Measurements from ENCODE around the gene MINAR1. TPM values are rescaled to one million over a fixed set of nuclear protein-coding genes. Genes with fewer than 3 reads are reported as not detected.
"Not testable (repeated sequence)": the region's sequence is repeated elsewhere in the genome, so short reads cannot be mapped to it uniquely, and the experiment has no call there.

MINAR1 gene
- total RNA-seq, 1 donor from 2014 or later = 0.30 TPM

DNA sequence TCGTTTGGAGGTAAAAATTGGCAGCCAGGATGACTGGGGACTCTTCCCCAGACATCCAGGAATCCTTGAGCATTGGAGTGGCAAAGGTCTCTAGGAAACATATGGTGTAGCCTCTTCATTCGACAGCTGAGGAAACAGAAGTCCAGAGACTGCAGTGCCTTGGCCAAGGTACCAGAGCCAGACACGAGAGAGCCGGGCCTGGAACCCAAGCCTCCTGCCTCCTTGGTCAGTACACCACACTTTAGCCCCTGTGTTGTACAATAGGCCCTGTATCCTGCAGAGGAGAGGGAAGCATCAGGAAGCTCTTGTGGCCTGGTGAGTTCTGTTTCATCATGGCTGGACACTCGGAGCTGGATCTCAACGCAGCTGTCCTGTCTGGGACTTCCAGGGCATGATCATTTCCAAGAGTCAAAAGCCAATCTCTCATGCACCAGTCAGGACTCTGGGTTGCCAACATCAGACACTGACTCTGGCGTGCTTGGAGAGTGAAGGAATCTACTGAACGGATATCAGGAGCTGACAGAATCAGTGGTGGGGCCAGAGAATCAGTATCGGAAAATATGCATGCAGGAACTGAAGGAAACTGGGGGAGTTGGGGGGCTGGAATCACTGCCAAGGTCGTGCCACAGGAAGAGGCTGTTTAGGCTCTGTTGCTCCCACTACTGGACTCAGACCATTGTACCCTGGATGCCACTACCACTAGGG, 6.4 kb upstream of the MINAR1 start:
- H3K9me3 ChIP-seq = no peaks in the 10 kb centered on the region
- no peaks in the 10 kb centered on the region for H3K36me3 ChIP-seq
- ATAC-seq (no peak), DNase-seq (no peak)
- H3K27ac ChIP-seq = no peak overlapping the region
- H3K4me1 ChIP-seq = no peaks in the 10 kb centered on the region
- H3K4me3 ChIP-seq = no peak overlapping the region
- TF ChIP-seq, protein P1, sequence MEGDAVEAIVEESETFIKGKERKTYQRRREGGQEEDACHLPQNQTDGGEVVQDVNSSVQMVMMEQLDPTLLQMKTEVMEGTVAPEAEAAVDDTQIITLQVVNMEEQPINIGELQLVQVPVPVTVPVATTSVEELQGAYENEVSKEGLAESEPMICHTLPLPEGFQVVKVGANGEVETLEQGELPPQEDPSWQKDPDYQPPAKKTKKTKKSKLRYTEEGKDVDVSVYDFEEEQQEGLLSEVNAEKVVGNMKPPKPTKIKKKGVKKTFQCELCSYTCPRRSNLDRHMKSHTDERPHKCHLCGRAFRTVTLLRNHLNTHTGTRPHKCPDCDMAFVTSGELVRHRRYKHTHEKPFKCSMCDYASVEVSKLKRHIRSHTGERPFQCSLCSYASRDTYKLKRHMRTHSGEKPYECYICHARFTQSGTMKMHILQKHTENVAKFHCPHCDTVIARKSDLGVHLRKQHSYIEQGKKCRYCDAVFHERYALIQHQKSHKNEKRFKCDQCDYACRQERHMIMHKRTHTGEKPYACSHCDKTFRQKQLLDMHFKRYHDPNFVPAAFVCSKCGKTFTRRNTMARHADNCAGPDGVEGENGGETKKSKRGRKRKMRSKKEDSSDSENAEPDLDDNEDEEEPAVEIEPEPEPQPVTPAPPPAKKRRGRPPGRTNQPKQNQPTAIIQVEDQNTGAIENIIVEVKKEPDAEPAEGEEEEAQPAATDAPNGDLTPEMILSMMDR (IDR thresholded peaks at IDR 0.05) = no peak
- intact Hi-C loops (cut with DNase I) = no loop called here
- H3K27me3 ChIP-seq (ENCODE audit: low read depth) = peaks cover 26% of the 10 kb centered on the region

DNA sequence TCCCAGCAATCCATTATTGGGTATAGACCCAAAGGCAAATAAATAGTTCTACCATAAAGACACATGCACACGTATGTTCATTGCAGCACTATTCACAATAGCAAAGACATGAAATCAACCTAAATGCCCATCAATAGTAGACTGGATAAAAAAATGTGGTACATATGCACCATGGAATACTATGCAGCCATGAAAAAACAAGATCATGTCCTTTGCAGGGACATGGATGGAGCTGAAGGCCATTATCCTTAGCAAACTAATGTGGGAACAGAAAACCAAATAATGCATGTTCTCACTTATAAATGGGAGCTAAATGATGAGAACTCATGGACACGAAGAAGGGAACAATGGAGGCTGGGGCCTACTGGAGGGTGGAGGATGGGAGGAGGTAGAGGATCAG, 5.2 kb upstream of the MINAR1 start:
- H3K27me3 ChIP-seq (ENCODE audit: low read depth) = peaks cover 37% of the 10 kb centered on the region
- H3K27ac ChIP-seq; H3K9me3 ChIP-seq; ATAC-seq; H3K4me3 ChIP-seq; H3K4me1 ChIP-seq; H3K36me3 ChIP-seq; intact Hi-C loops (cut with DNase I); DNase-seq: not testable (repeated sequence)

DNA sequence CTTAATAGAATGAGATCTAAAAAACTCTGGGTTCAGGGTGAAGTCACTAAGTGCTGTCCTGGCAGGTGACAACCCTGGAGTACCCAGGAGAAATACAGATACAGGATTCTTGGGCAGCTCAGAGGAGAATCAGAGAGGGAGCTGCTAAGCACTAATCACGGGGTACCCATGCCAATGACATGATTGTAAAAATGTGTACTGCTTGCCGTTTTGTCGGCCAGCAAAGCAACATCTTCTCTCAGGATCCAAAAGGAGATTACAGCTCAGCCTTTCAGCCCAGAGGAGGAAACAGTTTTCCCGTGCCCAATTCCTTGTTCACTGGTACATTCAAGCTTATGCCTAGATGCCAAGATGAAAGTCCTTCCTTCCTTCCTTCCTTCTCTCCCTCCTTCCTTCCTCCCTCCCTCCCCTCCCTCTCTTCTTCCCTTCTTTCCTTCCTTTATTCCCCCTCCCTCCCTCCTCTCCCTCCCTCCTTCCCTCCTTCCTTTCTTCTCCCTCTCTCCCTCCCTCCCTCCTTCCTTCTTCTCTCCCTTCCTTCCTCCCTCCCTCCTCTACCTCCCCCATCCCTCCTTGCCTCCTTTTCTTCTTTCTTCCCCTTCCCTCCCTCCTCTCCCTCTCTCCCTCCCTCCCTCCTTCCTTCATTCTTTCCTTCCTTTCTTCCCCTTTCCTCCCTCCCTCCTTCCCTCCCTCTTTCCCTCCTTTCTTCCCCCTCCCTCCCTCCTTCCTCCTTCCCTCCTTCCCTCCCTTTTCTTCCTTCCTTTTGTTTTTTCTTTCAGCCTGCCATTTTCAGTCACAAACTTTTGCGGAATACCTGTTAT, 4.1 kb upstream of the MINAR1 start:
- DNase-seq (no peak), ATAC-seq (no peak)
- TF ChIP-seq, protein P1 (IDR thresholded peaks at IDR 0.05) = no peak
- intact Hi-C loops (cut with DNase I) = no loop called here
- peaks cover 48% of the 10 kb centered on the region for H3K27me3 ChIP-seq (ENCODE audit: low read depth)
- no peak overlapping the region for H3K27ac ChIP-seq
- no peaks in the 10 kb centered on the region for H3K36me3 ChIP-seq
- peaks cover 16% of the 10 kb centered on the region for H3K4me1 ChIP-seq
- H3K9me3 ChIP-seq = no peaks in the 10 kb centered on the region
- H3K4me3 ChIP-seq = no peak overlapping the region

DNA sequence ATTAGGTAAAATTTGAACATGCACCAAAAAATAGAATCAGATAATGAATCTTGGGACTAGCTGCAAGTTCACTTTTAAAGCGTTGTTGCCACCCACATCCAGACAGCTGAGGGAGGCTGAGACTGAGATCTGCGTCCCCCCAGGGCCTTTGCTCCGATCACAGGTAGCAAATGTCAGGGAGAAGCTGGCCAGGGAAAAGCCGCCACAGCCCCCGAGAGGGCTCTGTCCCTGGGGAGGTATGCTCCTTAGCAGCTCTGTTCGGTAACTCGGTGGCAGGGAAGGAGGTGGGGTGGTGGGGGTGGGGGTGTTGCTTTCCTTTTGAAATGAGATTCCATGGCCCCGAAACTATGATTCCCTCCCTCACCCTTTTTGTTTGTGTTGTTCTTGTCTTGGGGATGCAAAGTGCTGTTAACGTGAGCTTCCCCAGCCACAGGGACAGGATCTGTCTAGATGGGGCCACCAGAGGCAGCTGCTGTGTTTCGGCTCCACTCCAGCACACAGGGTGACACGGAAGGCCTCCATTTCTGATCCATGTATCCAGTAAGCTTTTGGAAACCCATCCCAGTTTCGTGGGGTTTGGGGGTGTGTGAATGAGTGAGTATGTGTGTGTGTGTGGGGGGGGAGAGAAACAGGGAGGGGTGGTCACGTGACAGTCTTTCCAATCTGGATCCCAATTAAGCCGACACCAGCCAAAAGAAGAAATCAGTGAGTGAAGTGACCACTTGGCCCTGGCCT, 1.1 kb upstream of the MINAR1 start:
- no peak for ATAC-seq
- H3K4me3 ChIP-seq = peak overlapping the region; percentile 42

DNA sequence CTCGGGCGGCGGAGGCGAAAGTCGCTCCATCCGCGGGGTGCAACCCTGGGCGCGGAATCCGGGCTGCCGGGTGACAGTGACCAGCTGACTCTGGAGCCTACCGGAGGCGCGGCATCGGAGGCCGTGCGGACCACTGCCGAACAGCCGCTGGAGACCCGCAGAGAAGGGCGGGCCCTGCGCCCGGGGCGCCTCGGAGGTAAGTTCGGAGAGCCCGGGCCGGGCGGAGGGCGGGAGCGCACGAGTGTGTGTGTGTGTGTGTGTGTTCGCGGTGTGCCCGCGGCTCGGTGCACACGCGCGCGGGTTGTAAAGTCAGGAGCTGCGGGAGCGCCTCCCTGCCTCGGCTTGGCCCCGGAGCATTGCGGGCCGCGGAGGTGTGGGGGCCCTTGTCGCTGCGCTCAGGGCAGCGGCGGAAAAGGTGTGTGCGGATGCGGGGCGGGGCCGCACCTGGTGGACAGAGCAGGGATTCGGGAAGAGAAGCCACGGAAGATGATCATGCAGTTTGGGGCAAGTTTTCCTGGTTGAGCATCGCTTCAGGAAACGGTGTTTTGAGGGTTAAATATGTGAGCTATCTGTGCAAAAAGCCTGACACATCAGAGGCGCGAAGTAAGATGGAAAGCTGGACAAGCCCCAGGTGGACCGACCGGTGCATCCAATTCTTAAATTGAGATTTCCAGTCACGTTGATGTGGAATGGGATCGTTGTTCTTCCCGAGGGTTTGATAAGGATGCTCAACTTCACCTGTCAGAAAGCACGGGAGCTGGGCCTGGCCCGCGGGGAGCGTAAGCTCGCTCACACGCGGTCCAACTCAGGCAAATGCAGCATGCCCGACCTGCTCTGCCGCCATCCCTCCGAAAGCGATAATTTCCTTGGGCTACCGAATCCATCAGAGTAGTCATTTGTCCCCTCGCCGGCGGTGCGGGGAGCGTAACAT, 474 bp downstream of the MINAR1 start:
- intact Hi-C loops (cut with DNase I) = no loop called here
- H3K4me1 ChIP-seq = peaks cover 16% of the 10 kb centered on the region
- peak overlapping the region; percentile 42 for H3K4me3 ChIP-seq
- no peak overlapping the region for H3K27ac ChIP-seq
- peak in 1 of 2 donors; percentile 51 for ATAC-seq
- no peak for DNase-seq
- peaks cover 70% of the 10 kb centered on the region for H3K27me3 ChIP-seq (ENCODE audit: low read depth)
- no peaks in the 10 kb centered on the region for H3K36me3 ChIP-seq
- no peaks in the 10 kb centered on the region for H3K9me3 ChIP-seq
- TF ChIP-seq, protein P1 (IDR thresholded peaks at IDR 0.05) = no peak

More for the DNA sequence above, 1.1 kb upstream of the MINAR1 start:
- peaks cover 70% of the 10 kb centered on the region for H3K27me3 ChIP-seq (ENCODE audit: low read depth)
- intact Hi-C loops (cut with DNase I) = no loop called here
- TF ChIP-seq, protein P1 (IDR thresholded peaks at IDR 0.05) = no peak
- H3K36me3 ChIP-seq = no peaks in the 10 kb centered on the region
- H3K27ac ChIP-seq = no peak overlapping the region
- DNase-seq = no peak
- H3K4me1 ChIP-seq = peaks cover 16% of the 10 kb centered on the region
- H3K9me3 ChIP-seq = no peaks in the 10 kb centered on the region

All from lower lobe of right lung (tissue), 2 donors.